Gastrocnemius medialis (tissue), 4 donors: ENCODE data around the gene LRFN2.

ENCODE experiments used
- POLR2A ChIP-seq, 2 donors: fragments of 450-650 bp; IDR thresholded peaks; one replicate each; pipeline ENCODE4 v1.6.1; 2017; ENCODE audit warnings: antibody characterized with exemption in 2 of 2, mild to moderate bottlenecking in 2 of 2, moderate library complexity in 2 of 2
- TF ChIP-seq, protein P1 (sequence below), 5 experiments: fragments of 450-650 bp in 3 of 5; fragments of 200-600 bp in 2 of 5; sonication (generic) in 2 of 5; IDR thresholded peaks in 4 of 5; conservative IDR thresholded peaks in 1 of 5; 1 replicate in 4 of 5; 2 replicates in 1 of 5; pipeline ENCODE4 v1.5.1; 2016 to 2019; ENCODE audit warnings: antibody characterized with exemption in 5 of 5, mild to moderate bottlenecking in 3 of 5, moderate library complexity in 3 of 5

DNA sequence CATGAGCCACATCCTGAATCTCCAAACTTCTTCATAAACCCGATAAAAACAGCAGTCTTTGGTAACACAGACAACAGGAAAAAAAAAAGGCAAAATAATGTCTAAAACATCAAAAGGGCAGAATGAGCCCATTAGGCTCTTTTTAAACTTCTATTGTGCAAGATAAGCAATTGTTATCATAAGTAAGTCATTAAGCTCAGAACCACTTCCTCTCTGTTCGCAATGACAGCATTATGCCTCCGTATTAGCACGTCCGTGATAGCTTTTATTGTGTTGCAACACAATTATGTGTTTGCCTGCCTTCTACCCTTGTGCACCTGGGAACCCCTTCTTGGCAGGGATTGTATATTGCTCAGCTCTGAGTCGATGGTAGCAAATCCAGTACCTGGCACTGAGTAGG, 147.1 kb downstream of the LRFN2 start:
- TF ChIP-seq, protein P1, sequence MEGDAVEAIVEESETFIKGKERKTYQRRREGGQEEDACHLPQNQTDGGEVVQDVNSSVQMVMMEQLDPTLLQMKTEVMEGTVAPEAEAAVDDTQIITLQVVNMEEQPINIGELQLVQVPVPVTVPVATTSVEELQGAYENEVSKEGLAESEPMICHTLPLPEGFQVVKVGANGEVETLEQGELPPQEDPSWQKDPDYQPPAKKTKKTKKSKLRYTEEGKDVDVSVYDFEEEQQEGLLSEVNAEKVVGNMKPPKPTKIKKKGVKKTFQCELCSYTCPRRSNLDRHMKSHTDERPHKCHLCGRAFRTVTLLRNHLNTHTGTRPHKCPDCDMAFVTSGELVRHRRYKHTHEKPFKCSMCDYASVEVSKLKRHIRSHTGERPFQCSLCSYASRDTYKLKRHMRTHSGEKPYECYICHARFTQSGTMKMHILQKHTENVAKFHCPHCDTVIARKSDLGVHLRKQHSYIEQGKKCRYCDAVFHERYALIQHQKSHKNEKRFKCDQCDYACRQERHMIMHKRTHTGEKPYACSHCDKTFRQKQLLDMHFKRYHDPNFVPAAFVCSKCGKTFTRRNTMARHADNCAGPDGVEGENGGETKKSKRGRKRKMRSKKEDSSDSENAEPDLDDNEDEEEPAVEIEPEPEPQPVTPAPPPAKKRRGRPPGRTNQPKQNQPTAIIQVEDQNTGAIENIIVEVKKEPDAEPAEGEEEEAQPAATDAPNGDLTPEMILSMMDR (IDR thresholded peaks at IDR 0.05 in 4 of 5, conservative IDR thresholded peaks at IDR 0.05 in 1 of 5): no peak
- TF ChIP-seq POLR2A (IDR thresholded peaks at IDR 0.05): no peak
